SU-DHL-6 (cell line): ENCODE results near the gene NFYA.
"Not testable (repeated sequence)": the region's sequence is repeated elsewhere in the genome, so short reads cannot be mapped to it uniquely, and the experiment has no call there.

Experiments used
- H2AFZ ChIP-seq: fragments of 200-600 bp; sonication (generic); 2 replicates; pipeline ENCODE4 v1.6.1; 2014; ENCODE audit warnings: low read depth, mild to moderate bottlenecking, moderate library complexity, mixed read lengths, antibody characterized with exemption, low read length; ENCODE audit not compliant: severe bottlenecking
- H3F3A ChIP-seq: fragments of 200-600 bp; shearing (Covaris generic); 2 replicates; pipeline ENCODE4 v1.6.0; 2016; ENCODE audit warnings: antibody characterized with exemption, mild to moderate bottlenecking; ENCODE audit not compliant: insufficient read depth
- H3K27ac ChIP-seq: fragments of 200-600 bp; sonication (generic); 2 replicates; pipeline ENCODE4 v1.5.1; 2016; ENCODE audit warnings: low read depth, mild to moderate bottlenecking, low read length, moderate library complexity, mixed read lengths
- H3K27me3 ChIP-seq: fragments of 200-600 bp; sonication (generic), shearing (Covaris generic); 2 replicates; pipeline ENCODE4 v1.6.0; 2014; ENCODE audit warnings: mild to moderate bottlenecking, low read length
- H3K36me3 ChIP-seq: fragments of 200-600 bp; sonication (generic); 2 replicates; pipeline ENCODE4 v1.6.1; 2014; ENCODE audit warnings: mild to moderate bottlenecking, low read length, mixed read lengths
- H3K4me2 ChIP-seq: fragments of 300-600, 200-600 bp; shearing (Covaris generic), sonication (generic); 2 replicates; pipeline ENCODE4 v1.6.0; 2014; ENCODE audit warnings: low read length, low read depth, mild to moderate bottlenecking; ENCODE audit not compliant: poor library complexity, severe bottlenecking
- H3K4me3 ChIP-seq: fragments of 200-600 bp; sonication (generic); 2 replicates; pipeline ENCODE4 v1.5.1; 2014; ENCODE audit warnings: antibody characterized with exemption, low read length, mild to moderate bottlenecking, mixed read lengths; ENCODE audit not compliant: insufficient read depth, poor library complexity, severe bottlenecking
- H3K79me2 ChIP-seq: fragments of 200-600 bp; sonication (generic); 2 replicates; pipeline ENCODE4 v1.6.1; 2014; ENCODE audit warnings: mild to moderate bottlenecking, low read length, moderate library complexity; ENCODE audit not compliant: insufficient read depth
- H3K9ac ChIP-seq: fragments of 200-600 bp; sonication (generic); 2 replicates; pipeline ENCODE4 v1.7.0; 2014; ENCODE audit warnings: mild to moderate bottlenecking, low read length
- H3K9me2 ChIP-seq: fragments of 200-600 bp; sonication (generic); replicated peaks from 2 replicates; pipeline ENCODE4 v1.6.1; 2014; ENCODE audit warnings: low read length; ENCODE audit not compliant: insufficient read depth
- H3K9me3 ChIP-seq: fragments of 200-600 bp; sonication (generic); 2 replicates; pipeline ENCODE4 v1.6.1; 2014; ENCODE audit warnings: low read length, mixed read lengths; ENCODE audit not compliant: insufficient read depth
- H4K20me1 ChIP-seq: fragments of 200-600 bp; sonication (generic); 2 replicates; pipeline ENCODE4 v1.6.1; 2014; ENCODE audit warnings: low read depth, mild to moderate bottlenecking, antibody characterized with exemption, low read length, moderate library complexity, mixed read lengths
- CTCF ChIP-seq: fragments of 200-600 bp; sonication (generic); IDR thresholded peaks from one replicate; pipeline ENCODE4 v1.5.1; 2017; ENCODE audit warnings: antibody characterized with exemption, mild to moderate bottlenecking, low read length, moderate library complexity; ENCODE audit not compliant: insufficient read depth, poor library complexity, severe bottlenecking
- EZH2phosphoT487 ChIP-seq: fragments of 200-600 bp; sonication (generic), shearing (Covaris generic); conservative IDR thresholded peaks from 2 replicates; pipeline ENCODE4 v1.6.1; 2018; ENCODE audit warnings: mild to moderate bottlenecking, antibody characterized with exemption, low read length, moderate library complexity, mixed read lengths

Gene NFYA

GRCh38 chr6:41111017-41111416 is 38.2 kb downstream of the NFYA start:
- H4K20me1 ChIP-seq: no peaks in the 10 kb centered on the region
- no peak overlapping the region for H3K4me2 ChIP-seq
- no peaks in the 10 kb centered on the region for H3K9me2 ChIP-seq
- H3F3A ChIP-seq: no peaks in the 10 kb centered on the region
- H3K4me3 ChIP-seq: no peak overlapping the region
- no peak overlapping the region for H3K9ac ChIP-seq
- H2AFZ ChIP-seq: no peak overlapping the region
- no peaks in the 10 kb centered on the region for H3K79me2 ChIP-seq
- no peaks in the 10 kb centered on the region for H3K9me3 ChIP-seq
- H3K36me3 ChIP-seq: no peaks in the 10 kb centered on the region
- H3K27ac ChIP-seq: no peak overlapping the region
- no peak for TF ChIP-seq EZH2phosphoT487
- TF ChIP-seq CTCF: no peak
- no peaks in the 10 kb centered on the region for H3K27me3 ChIP-seq

- H3K36me3 ChIP-seq, H3K4me3 ChIP-seq, H3K27me3 ChIP-seq: not testable (repeated sequence)
These were observed 42.3 kb downstream of the NFYA start for GRCh38 chr6:41115027-41115426.

GRCh38 chr6:41119508-41119907 is 46.7 kb downstream of the NFYA start:
- Histone ChIP-seq H3K27me3 (no peaks in the 10 kb centered on the region), H3K27ac (no peak overlapping the region), H3K36me3 (no peaks in the 10 kb centered on the region), H3K4me3 (no peak overlapping the region), H4K20me1 (no peaks in the 10 kb centered on the region), H3K79me2 (no peaks in the 10 kb centered on the region), H3K4me2 (no peak overlapping the region), H3K9ac (no peak overlapping the region), H3K9me2 (no peaks in the 10 kb centered on the region), H3K9me3 (no peaks in the 10 kb centered on the region), H3F3A (no peaks in the 10 kb centered on the region), H2AFZ (no peak overlapping the region)
- TF ChIP-seq EZH2phosphoT487: no peak
- no peak for TF ChIP-seq CTCF

More at GRCh38 chr6:41115027-41115426, 42.3 kb downstream of the NFYA start:
- not testable (repeated sequence) for H3K9me2 ChIP-seq, H4K20me1 ChIP-seq, H3K27ac ChIP-seq, H3K4me2 ChIP-seq, H3K9ac ChIP-seq, H3F3A ChIP-seq, H3K9me3 ChIP-seq, H3K79me2 ChIP-seq, H2AFZ ChIP-seq

GRCh38 chr6:41120058-41120457 is 47.3 kb downstream of the NFYA start:
- no peaks in the 10 kb centered on the region for H4K20me1 ChIP-seq
- no peak for TF ChIP-seq CTCF
- TF ChIP-seq EZH2phosphoT487: no peak
- no peaks in the 10 kb centered on the region for H3K36me3 ChIP-seq
- no peak overlapping the region for H3K9ac ChIP-seq
- H3F3A ChIP-seq: no peaks in the 10 kb centered on the region
- no peak overlapping the region for H3K27ac ChIP-seq
- no peaks in the 10 kb centered on the region for H3K79me2 ChIP-seq
- H2AFZ ChIP-seq: no peak overlapping the region
- H3K9me3 ChIP-seq: no peaks in the 10 kb centered on the region
- no peak overlapping the region for H3K4me3 ChIP-seq
- H3K4me2 ChIP-seq: no peak overlapping the region
- no peaks in the 10 kb centered on the region for H3K27me3 ChIP-seq
- H3K9me2 ChIP-seq: no peaks in the 10 kb centered on the region
